Lower leg skin (tissue), 3 donors: ENCODE data around the gene ST14.

Source experiments
- CTCF ChIP-seq, 3 donors: fragments of 450-650 bp; IDR thresholded peaks; one replicate each; pipeline ENCODE4 v1.5.1; 2016; ENCODE audit warnings: antibody characterized with exemption in 3 of 3, mild to moderate bottlenecking in 3 of 3, moderate library complexity in 2 of 3
- POLR2A ChIP-seq, 2 donors: fragments of 450-650 bp; IDR thresholded peaks; one replicate each; pipeline ENCODE4 v1.6.1; 2016 to 2017; ENCODE audit warnings: antibody characterized with exemption in 2 of 2, mild to moderate bottlenecking in 1 of 2, moderate library complexity in 1 of 2

GRCh38 chr11:130244848-130245247 lies 85.3 kb downstream of the ST14 start:
- no peak for TF ChIP-seq CTCF (IDR thresholded peaks at IDR 0.05)
- TF ChIP-seq POLR2A (IDR thresholded peaks at IDR 0.05): no peak
